Astrocyte (in vitro differentiated cells and primary cell): ENCODE data around the gene PFKFB4.

ENCODE experiments used
- EZH2 ChIP-seq: IDR thresholded peaks from 2 replicates; pipeline ENCODE4 v1.6.1; 2012; ENCODE audit warnings: mild to moderate bottlenecking, low read length, inconsistent platforms; ENCODE audit not compliant: insufficient read depth
- TF ChIP-seq, protein P1 (sequence below): IDR thresholded peaks from 2 replicates; pipeline ENCODE4 v1.5.1; 2011; ENCODE audit warnings: low read depth, mild to moderate bottlenecking, inconsistent platforms, low read length, moderate library complexity; ENCODE audit not compliant: insufficient read depth

DNA sequence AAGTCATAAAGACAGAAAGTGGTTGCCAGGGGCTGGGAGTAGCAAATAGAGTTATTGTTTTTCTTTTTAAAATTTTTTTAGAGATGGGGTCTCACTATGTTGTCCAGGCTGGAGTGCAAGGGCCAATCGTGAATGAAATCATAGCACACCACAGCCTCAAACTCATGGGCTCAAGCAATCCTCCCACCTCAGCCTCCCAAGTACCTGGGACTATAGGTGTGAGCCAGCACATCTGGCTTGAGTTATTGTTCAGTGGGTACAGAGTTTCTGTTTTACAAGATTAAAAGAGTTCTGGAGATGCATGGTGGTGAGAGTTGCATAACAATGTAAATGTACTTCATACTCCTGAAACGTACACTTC, 23.6 kb downstream of the PFKFB4 start:
- TF ChIP-seq, protein P1, sequence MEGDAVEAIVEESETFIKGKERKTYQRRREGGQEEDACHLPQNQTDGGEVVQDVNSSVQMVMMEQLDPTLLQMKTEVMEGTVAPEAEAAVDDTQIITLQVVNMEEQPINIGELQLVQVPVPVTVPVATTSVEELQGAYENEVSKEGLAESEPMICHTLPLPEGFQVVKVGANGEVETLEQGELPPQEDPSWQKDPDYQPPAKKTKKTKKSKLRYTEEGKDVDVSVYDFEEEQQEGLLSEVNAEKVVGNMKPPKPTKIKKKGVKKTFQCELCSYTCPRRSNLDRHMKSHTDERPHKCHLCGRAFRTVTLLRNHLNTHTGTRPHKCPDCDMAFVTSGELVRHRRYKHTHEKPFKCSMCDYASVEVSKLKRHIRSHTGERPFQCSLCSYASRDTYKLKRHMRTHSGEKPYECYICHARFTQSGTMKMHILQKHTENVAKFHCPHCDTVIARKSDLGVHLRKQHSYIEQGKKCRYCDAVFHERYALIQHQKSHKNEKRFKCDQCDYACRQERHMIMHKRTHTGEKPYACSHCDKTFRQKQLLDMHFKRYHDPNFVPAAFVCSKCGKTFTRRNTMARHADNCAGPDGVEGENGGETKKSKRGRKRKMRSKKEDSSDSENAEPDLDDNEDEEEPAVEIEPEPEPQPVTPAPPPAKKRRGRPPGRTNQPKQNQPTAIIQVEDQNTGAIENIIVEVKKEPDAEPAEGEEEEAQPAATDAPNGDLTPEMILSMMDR = no peak
- TF ChIP-seq EZH2 = no peak
